SK-N-SH (cell line): Measurements from ENCODE around the gene SLAMF6. TPM values are rescaled to one million over a fixed set of nuclear protein-coding genes. Genes with fewer than 3 reads are reported as not detected.

Source experiments
- CTCF ChIA-PET: fragments of 300-600, 350-600 bp; formaldehyde crosslinking; extraction: SDS; loops from one replicate; lab custom pipeline; 2021; lab: Yijun Ruan, JAX
- POLR2A ChIA-PET: fragments of 350-600 bp; sonication (Branson Sonifier 250); formaldehyde crosslinking; extraction: SDS; loops from one replicate; lab custom pipeline; 2020; ENCODE audit warnings: antibody characterized with exemption, inconsistent platforms; lab: Yijun Ruan, JAX
- DNase-seq: peaks from one replicate; pipeline ENCODE4 v3.0.0; 2012
- H2AFZ ChIP-seq: fragments of 200-600 bp; sonication (generic); 2 replicates; pipeline ENCODE4 v1.8.1; 2016; ENCODE audit warnings: antibody characterized with exemption, mild to moderate bottlenecking, low read depth
- H3F3A ChIP-seq: fragments of 200-600 bp; sonication (generic); replicated peaks from 2 replicates; pipeline ENCODE3; 2016; ENCODE audit warnings: antibody characterized with exemption, mild to moderate bottlenecking; ENCODE audit not compliant: insufficient read depth
- H3K27ac ChIP-seq, 2 experiments: fragments of 200-500 bp in 1 of 2; fragments of 200-600 bp in 1 of 2; sonication (Bioruptor generic) in 1 of 2; sonication (generic), shearing (Covaris generic) in 1 of 2; 2 replicates each; pipeline versions ENCODE4 v1.5.1 to v1.6.1; 2014 to 2016; ENCODE audit warnings: low read depth in 2 of 2, inconsistent platforms in 1 of 2, low read length in 1 of 2, mild to moderate bottlenecking in 1 of 2, mixed read lengths in 1 of 2
- H3K27me3 ChIP-seq: fragments of 200-600 bp; sonication (generic), shearing (Covaris generic); 2 replicates; pipeline ENCODE4 v1.6.1; 2016; ENCODE audit warnings: mixed run types; ENCODE audit not compliant: insufficient read depth
- H3K36me3 ChIP-seq, 2 experiments: fragments of 200-500 bp in 1 of 2; fragments of 200-600 bp in 1 of 2; sonication (Bioruptor generic) in 1 of 2; sonication (generic) in 1 of 2; replicated peaks in 1 of 2; 2 replicates each; pipeline versions ENCODE3 to v1.5.1; 2014 to 2016; ENCODE audit warnings: low read length in 1 of 2, mild to moderate bottlenecking in 1 of 2; ENCODE audit not compliant: insufficient read depth in 2 of 2, control insufficient read depth in 1 of 2
- H3K4me1 ChIP-seq, 2 experiments: fragments of 200-500 bp in 1 of 2; fragments of 200-600 bp in 1 of 2; sonication (Bioruptor generic) in 1 of 2; sonication (generic), shearing (Covaris generic) in 1 of 2; 2 replicates each; pipeline versions ENCODE4 v1.5.1 to v1.6.1; 2014 to 2016; ENCODE audit warnings: low read depth in 1 of 2, low read length in 1 of 2, mixed run types in 1 of 2; ENCODE audit not compliant: insufficient read depth in 2 of 2, control insufficient read depth in 1 of 2
- H3K4me2 ChIP-seq: fragments of 200-600 bp; sonication (generic), shearing (Covaris generic); 2 replicates; pipeline ENCODE4 v1.6.1; 2017; ENCODE audit warnings: mixed run types
- H3K4me3 ChIP-seq, 2 experiments: fragments of 200-500 bp in 1 of 2; fragments of 200-600 bp in 1 of 2; sonication (Bioruptor generic) in 1 of 2; sonication (generic), shearing (Covaris generic) in 1 of 2; 2 replicates each; pipeline versions ENCODE4 v1.5.1 to v1.8.1; 2014 to 2016; ENCODE audit warnings: low read depth in 2 of 2, inconsistent platforms in 1 of 2, low read length in 1 of 2, mild to moderate bottlenecking in 1 of 2, mixed read lengths in 1 of 2, moderate library complexity in 1 of 2
- H3K79me2 ChIP-seq: fragments of 200-600 bp; sonication (generic); 2 replicates; pipeline ENCODE4 v1.8.1; 2017; ENCODE audit warnings: mild to moderate bottlenecking; ENCODE audit not compliant: insufficient read depth
- H3K9ac ChIP-seq: fragments of 200-600 bp; sonication (generic); 2 replicates; pipeline ENCODE4 v1.6.1; 2017; ENCODE audit warnings: mixed run types
- H3K9me2 ChIP-seq: fragments of 200-600 bp; sonication (generic); 2 replicates; pipeline ENCODE4 v1.6.1; 2017; ENCODE audit warnings: mixed run types
- H3K9me3 ChIP-seq: fragments of 200-600 bp; sonication (generic); 2 replicates; pipeline ENCODE4 v1.6.1; 2017; ENCODE audit warnings: mixed run types, mild to moderate bottlenecking, moderate library complexity
- H4K20me1 ChIP-seq: fragments of 200-600 bp; sonication (generic); 2 replicates; pipeline ENCODE4 v1.6.1; 2017; ENCODE audit warnings: mild to moderate bottlenecking, mixed run types; ENCODE audit not compliant: insufficient read depth
- CHD2 ChIP-seq: fragments of 150-350 bp; IDR thresholded peaks from 2 replicates; pipeline ENCODE4 v1.6.1; 2018; ENCODE audit warnings: low read length; ENCODE audit not compliant: partially characterized antibody
- ELF1 ChIP-seq: IDR thresholded peaks from 2 replicates; pipeline ENCODE4 v1.4.0; 2012
- EZH2phosphoT487 ChIP-seq: fragments of 200-600 bp; sonication (generic); IDR thresholded peaks from 2 replicates; pipeline ENCODE4 v1.6.1; 2017; ENCODE audit warnings: low read depth, mixed run types, mild to moderate bottlenecking, antibody characterized with exemption, moderate library complexity, borderline replicate concordance
- FOSL2 ChIP-seq: IDR thresholded peaks from 2 replicates; pipeline ENCODE4 v1.4.0; 2012; ENCODE audit warnings: low read depth, mild to moderate bottlenecking, moderate library complexity, borderline replicate concordance
- FOXM1 ChIP-seq: IDR thresholded peaks from 2 replicates; pipeline ENCODE4 v1.4.0; 2012; ENCODE audit warnings: low read depth, mild to moderate bottlenecking
- GATA2 ChIP-seq: sonication (generic); formaldehyde crosslinking; IDR thresholded peaks from 2 replicates; pipeline ENCODE4 v1.5.0; 2020; ENCODE audit warnings: mild to moderate bottlenecking, missing genetic modification reagents
- MXI1 ChIP-seq: IDR thresholded peaks from 2 replicates; pipeline ENCODE4 v1.6.1; 2012; ENCODE audit warnings: mild to moderate bottlenecking, low read depth, low read length, improper control_type of control experiment
- NFIC ChIP-seq: IDR thresholded peaks from 2 replicates; pipeline ENCODE4 v1.4.0; 2012; ENCODE audit warnings: borderline replicate concordance
- RAD21 ChIP-seq: IDR thresholded peaks from 2 replicates; pipeline ENCODE4 v1.6.1; 2012; ENCODE audit warnings: mild to moderate bottlenecking, low read length
- RFX5 ChIP-seq: IDR thresholded peaks from 2 replicates; pipeline ENCODE4 v1.6.1; 2012; ENCODE audit warnings: mild to moderate bottlenecking, improper control_type of control experiment, low read length
- SIN3A ChIP-seq: IDR thresholded peaks from 2 replicates; pipeline ENCODE4 v1.6.1; 2012; ENCODE audit warnings: low read depth, mild to moderate bottlenecking, low read length, moderate library complexity, borderline replicate concordance
- SMC3 ChIP-seq: IDR thresholded peaks from 2 replicates; pipeline ENCODE4 v1.6.1; 2012; ENCODE audit warnings: low read depth, low read length, improper control_type of control experiment
- TAF1 ChIP-seq: IDR thresholded peaks from 2 replicates; pipeline ENCODE4 v1.6.1; 2012; ENCODE audit warnings: low read depth, mild to moderate bottlenecking, low read length, moderate library complexity, borderline replicate concordance
- TCF12 ChIP-seq: IDR thresholded peaks from 2 replicates; pipeline ENCODE4 v1.4.0; 2012
- TEAD4 ChIP-seq: IDR thresholded peaks from 2 replicates; pipeline ENCODE4 v1.4.0; 2012; ENCODE audit warnings: mild to moderate bottlenecking, borderline replicate concordance; ENCODE audit not compliant: insufficient read depth
- WGBS: methylation state at CpG from one replicate; pipeline ENCODE4 v1.1.6; 2017; ENCODE audit warnings: low lambda C conversion rate; 5-methylcytosine and 5-hydroxymethylcytosine counted together
- polyA plus RNA-seq, 3 experiments: library from polyadenylated mRNA; depleted of rRNA; stranded (reverse); fragments of >200 nt; gene quantifications; 2 replicates each; pipeline ENCODE4 v1.2.3, GENCODE V29; 2012
- TF ChIP-seq, protein P1 (sequence below): IDR thresholded peaks from 2 replicates; pipeline ENCODE4; 2012
- TF ChIP-seq, protein P2 (sequence below): IDR thresholded peaks from 2 replicates; pipeline ENCODE4 v1.6.1; 2012; ENCODE audit warnings: mild to moderate bottlenecking, low read depth, low read length, moderate library complexity
- TF ChIP-seq, protein P3 (sequence below): IDR thresholded peaks from 2 replicates; pipeline ENCODE4 v1.4.0; 2012; ENCODE audit warnings: low read depth

The SLAMF6 gene
- polyA plus RNA-seq, 1 of the 3 experiments (the other 2 are of a cell fraction) = not detected

DNA sequence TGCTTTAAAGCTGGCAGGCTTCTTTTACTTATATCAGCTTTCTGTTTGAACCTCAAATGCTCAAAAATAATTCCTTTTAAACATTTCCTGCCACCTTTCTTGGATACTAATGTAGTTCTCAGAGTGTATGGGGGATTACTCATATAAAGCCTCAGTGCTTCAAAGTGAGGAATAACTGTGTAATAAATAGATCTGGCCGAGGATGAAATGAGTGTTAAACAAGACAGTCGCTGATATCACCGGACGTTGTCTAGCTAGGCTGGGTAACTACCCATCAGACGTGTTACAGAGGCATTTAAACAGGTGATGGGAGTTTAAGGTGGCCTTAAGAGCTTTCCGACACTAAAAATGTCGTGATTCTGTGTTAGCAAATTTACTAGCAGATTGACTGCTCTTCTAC is 69.6 kb downstream of the SLAMF6 start (continued):
- TF ChIP-seq, protein P1, sequence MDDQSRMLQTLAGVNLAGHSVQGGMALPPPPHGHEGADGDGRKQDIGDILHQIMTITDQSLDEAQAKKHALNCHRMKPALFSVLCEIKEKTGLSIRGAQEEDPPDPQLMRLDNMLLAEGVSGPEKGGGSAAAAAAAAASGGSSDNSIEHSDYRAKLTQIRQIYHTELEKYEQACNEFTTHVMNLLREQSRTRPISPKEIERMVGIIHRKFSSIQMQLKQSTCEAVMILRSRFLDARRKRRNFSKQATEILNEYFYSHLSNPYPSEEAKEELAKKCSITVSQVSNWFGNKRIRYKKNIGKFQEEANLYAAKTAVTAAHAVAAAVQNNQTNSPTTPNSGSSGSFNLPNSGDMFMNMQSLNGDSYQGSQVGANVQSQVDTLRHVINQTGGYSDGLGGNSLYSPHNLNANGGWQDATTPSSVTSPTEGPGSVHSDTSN = no peak
- TF ChIP-seq SIN3A (no peak), FOSL2 (no peak)
- TF ChIP-seq, protein P2, sequence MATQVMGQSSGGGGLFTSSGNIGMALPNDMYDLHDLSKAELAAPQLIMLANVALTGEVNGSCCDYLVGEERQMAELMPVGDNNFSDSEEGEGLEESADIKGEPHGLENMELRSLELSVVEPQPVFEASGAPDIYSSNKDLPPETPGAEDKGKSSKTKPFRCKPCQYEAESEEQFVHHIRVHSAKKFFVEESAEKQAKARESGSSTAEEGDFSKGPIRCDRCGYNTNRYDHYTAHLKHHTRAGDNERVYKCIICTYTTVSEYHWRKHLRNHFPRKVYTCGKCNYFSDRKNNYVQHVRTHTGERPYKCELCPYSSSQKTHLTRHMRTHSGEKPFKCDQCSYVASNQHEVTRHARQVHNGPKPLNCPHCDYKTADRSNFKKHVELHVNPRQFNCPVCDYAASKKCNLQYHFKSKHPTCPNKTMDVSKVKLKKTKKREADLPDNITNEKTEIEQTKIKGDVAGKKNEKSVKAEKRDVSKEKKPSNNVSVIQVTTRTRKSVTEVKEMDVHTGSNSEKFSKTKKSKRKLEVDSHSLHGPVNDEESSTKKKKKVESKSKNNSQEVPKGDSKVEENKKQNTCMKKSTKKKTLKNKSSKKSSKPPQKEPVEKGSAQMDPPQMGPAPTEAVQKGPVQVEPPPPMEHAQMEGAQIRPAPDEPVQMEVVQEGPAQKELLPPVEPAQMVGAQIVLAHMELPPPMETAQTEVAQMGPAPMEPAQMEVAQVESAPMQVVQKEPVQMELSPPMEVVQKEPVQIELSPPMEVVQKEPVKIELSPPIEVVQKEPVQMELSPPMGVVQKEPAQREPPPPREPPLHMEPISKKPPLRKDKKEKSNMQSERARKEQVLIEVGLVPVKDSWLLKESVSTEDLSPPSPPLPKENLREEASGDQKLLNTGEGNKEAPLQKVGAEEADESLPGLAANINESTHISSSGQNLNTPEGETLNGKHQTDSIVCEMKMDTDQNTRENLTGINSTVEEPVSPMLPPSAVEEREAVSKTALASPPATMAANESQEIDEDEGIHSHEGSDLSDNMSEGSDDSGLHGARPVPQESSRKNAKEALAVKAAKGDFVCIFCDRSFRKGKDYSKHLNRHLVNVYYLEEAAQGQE = no peak

DNA sequence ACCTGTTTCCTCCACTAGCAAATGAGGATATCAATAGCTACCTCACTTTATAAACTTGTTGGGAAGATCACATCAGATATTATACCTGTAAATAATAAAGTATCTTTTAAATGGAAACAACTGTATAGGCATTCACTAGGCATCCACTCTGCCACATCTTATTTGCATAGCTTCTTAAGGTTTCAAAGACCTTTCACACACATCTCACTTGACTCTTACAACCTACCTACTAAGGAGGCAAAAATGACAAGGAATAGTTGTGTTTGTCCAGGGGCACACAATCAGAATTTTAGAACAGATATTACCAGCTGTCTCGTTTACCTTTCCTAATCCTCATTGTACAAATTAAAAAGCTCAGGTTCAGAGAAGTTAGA is 71.2 kb downstream of the SLAMF6 start:
- TF ChIP-seq NFIC (no peak), TCF12 (no peak), TAF1 (no peak), GATA2 (CRISPR knock-in tag) (no peak), EZH2phosphoT487 (no peak), MXI1 (no peak), RFX5 (no peak), FOXM1 (no peak), ELF1 (no peak), SMC3 (no peak), TEAD4 (no peak), SIN3A (no peak), RAD21 (no peak), CHD2 (no peak)
- TF ChIP-seq, protein P3, sequence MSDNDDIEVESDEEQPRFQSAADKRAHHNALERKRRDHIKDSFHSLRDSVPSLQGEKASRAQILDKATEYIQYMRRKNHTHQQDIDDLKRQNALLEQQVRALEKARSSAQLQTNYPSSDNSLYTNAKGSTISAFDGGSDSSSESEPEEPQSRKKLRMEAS = no peak
- WGBS = 7% methylated on average over 1 of the region's 1 CpG
- no peak overlapping the region for H2AFZ ChIP-seq
- no peaks in the 10 kb centered on the region for H3K9me3 ChIP-seq
- DNase-seq = no peak
- H3F3A ChIP-seq = no peaks in the 10 kb centered on the region
- H3K27ac ChIP-seq = no peak overlapping the region
- ChIA-PET POLR2A (no interaction called here), CTCF (interaction anchor here (1.0 kb wide), 1 partner anchor 22 kb away, joined by 5 read pairs; no protein-coding TSS in a partner anchor)
- H3K79me2 ChIP-seq = no peaks in the 10 kb centered on the region
- no peak overlapping the region for H3K4me3 ChIP-seq
- H3K36me3 ChIP-seq = no peaks in the 10 kb centered on the region
- H3K9me2 ChIP-seq = no peaks in the 10 kb centered on the region
- H3K4me1 ChIP-seq = no peaks in the 10 kb centered on the region
- H3K27me3 ChIP-seq = 0 out of 2 replicates have a peak, but pooled peaks cover 9% of the 10 kb centered on the region
- no peak overlapping the region for H3K4me2 ChIP-seq
- H3K9ac ChIP-seq = no peak overlapping the region
- H4K20me1 ChIP-seq = no peaks in the 10 kb centered on the region
